KG1 (cell line): Measurements from ENCODE around the gene PTGES3L.
"Not testable (repeated sequence)": the region's sequence is repeated elsewhere in the genome, so short reads cannot be mapped to it uniquely, and the experiment has no call there.

ENCODE experiments used
- DNase-seq: peaks from one replicate; lab custom pipeline; 2025; lab: John Stamatoyannopoulos, UW

The PTGES3L gene

GRCh38 chr17:43014020-43014648, 34.3 kb upstream of the PTGES3L start:
- no peak for DNase-seq

- no peak for DNase-seq
Measured at GRCh38 chr17:43013296-43013695, 33.4 kb upstream of the PTGES3L start.

GRCh38 chr17:43011728-43012472, 32.0 kb upstream of the PTGES3L start:
- no peak for DNase-seq

- DNase-seq: no peak
Measured at GRCh38 chr17:43010667-43011308, 30.9 kb upstream of the PTGES3L start.

GRCh38 chr17:43006639-43007551, 27.0 kb upstream of the PTGES3L start, which contains the start of gene IFI35:
IFI35 (plus strand) TSS chr17:43006784; CDS start chr17:43006948, 164 bp downstream.
- peak; percentile 57 for DNase-seq

- no peak for DNase-seq
Measured at GRCh38 chr17:43003542-43004172, 23.8 kb upstream of the PTGES3L start.

GRCh38 chr17:43000894-43001293, 21.0 kb upstream of the PTGES3L start:
- not testable (repeated sequence) for DNase-seq

- DNase-seq: no peak
Measured at GRCh38 chr17:42999003-42999525, 19.2 kb upstream of the PTGES3L start.

- DNase-seq: peak; percentile 100
Measured at GRCh38 chr17:42997984-42998938, 18.4 kb upstream of the PTGES3L start, which contains the start of gene RPL27. RPL27 (plus strand) TSS chr17:42998419; CDS start chr17:42998751, 332 bp downstream.

GRCh38 chr17:42997390-42997983, 17.6 kb upstream of the PTGES3L start:
- DNase-seq: no peak

- DNase-seq: not testable (repeated sequence)
Measured at GRCh38 chr17:42993913-42994312, 14.0 kb upstream of the PTGES3L start.

- DNase-seq: no peak
Measured at GRCh38 chr17:42992872-42993271, 13.0 kb upstream of the PTGES3L start.

- no peak for DNase-seq
Measured at GRCh38 chr17:42991471-42991870, 11.6 kb upstream of the PTGES3L start.

- no peak for DNase-seq
Measured at GRCh38 chr17:42989726-42990652, 10.1 kb upstream of the PTGES3L start.

GRCh38 chr17:42989141-42989540, 9.3 kb upstream of the PTGES3L start:
- DNase-seq: no peak

- peak; percentile 44 for DNase-seq
Measured at GRCh38 chr17:42985225-42985624, 5.3 kb upstream of the PTGES3L start.

- no peak for DNase-seq
Measured at GRCh38 chr17:42982266-42982665, 2.4 kb upstream of the PTGES3L start.

- DNase-seq: no peak
Measured at GRCh38 chr17:42980766-42981397, 1.0 kb upstream of the PTGES3L start.
